Measurements from ENCODE around the gene TRAF3IP3. TPM values are rescaled to one million over a fixed set of nuclear protein-coding genes. Genes with fewer than 3 reads are reported as not detected.

TRAF3IP3 gene, protein sequence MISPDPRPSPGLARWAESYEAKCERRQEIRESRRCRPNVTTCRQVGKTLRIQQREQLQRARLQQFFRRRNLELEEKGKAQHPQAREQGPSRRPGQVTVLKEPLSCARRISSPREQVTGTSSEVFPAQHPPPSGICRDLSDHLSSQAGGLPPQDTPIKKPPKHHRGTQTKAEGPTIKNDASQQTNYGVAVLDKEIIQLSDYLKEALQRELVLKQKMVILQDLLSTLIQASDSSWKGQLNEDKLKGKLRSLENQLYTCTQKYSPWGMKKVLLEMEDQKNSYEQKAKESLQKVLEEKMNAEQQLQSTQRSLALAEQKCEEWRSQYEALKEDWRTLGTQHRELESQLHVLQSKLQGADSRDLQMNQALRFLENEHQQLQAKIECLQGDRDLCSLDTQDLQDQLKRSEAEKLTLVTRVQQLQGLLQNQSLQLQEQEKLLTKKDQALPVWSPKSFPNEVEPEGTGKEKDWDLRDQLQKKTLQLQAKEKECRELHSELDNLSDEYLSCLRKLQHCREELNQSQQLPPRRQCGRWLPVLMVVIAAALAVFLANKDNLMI
- total RNA-seq (0.13 and 0.20 TPM in 2 replicates), polyA plus RNA-seq (0.16 TPM in 1 of 2 replicates, not detected in the other)

DNA sequence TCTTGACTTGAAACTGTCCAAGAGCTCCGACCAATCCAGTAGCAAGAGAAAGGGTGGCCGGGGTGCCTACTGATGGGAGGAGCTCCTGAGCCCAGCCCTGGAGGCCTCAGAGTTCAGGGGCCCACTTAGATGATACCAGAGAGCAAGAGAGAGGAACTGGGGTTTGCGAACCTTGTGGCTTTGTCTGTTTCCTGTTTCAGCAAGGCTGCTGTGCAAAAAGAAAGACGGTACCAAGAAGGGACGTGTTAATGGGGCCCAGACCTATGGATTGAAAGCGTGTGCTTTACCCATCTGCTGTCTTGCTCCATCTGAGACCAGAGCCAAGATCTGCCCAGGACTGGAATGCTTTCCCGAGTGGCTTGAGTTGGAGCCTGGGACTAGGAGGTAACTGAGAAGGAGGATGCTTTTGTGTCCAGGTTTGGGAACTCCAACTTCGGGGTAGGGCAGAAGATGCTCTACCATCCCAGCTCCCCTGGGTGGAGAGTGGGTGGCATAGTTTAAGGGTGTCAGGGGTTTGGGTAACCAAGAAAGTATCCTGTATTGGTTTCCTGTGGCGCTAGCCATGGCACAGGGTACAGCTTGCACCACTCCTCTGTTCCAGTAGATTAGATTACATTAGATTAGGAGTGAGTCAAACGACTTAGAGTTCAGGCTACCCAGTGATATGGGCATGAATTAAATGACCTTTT is at the start of gene TRAF3IP3:
TRAF3IP3 (plus strand) TSS at position 128 of the 689 bp plus-strand sequence. CDS start 3,987 bp downstream, outside the sequence.
- no peak for DNase-seq (ENCODE audit: low spot score)
- Histone ChIP-seq H3K36me3 (replicated peaks; ENCODE audit: insufficient read depth, low read depth) (no peaks in the 10 kb centered on the region), H2AFZ (no peak within 1 kb of the TSS), H3K4me1 (ENCODE audit: insufficient read depth) (no peaks in the 10 kb centered on the region), H3K79me2 (no peaks in the 10 kb centered on the region), H3K27ac (no peak within 1 kb of the TSS), H3K27me3 (no peaks in the 10 kb centered on the region), H3K9me3 (ENCODE audit: low read depth) (no peaks in the 10 kb centered on the region), H3K4me2 (no peak within 1 kb of the TSS), H3K9me2 (replicated peaks; ENCODE audit: insufficient read depth) (no peaks in the 10 kb centered on the region), H3K4me3 (no peak within 1 kb of the TSS), H4K20me1 (ENCODE audit: insufficient read depth, poor library complexity, severe bottlenecking) (no peaks in the 10 kb centered on the region)
- TF ChIP-seq, protein P1, sequence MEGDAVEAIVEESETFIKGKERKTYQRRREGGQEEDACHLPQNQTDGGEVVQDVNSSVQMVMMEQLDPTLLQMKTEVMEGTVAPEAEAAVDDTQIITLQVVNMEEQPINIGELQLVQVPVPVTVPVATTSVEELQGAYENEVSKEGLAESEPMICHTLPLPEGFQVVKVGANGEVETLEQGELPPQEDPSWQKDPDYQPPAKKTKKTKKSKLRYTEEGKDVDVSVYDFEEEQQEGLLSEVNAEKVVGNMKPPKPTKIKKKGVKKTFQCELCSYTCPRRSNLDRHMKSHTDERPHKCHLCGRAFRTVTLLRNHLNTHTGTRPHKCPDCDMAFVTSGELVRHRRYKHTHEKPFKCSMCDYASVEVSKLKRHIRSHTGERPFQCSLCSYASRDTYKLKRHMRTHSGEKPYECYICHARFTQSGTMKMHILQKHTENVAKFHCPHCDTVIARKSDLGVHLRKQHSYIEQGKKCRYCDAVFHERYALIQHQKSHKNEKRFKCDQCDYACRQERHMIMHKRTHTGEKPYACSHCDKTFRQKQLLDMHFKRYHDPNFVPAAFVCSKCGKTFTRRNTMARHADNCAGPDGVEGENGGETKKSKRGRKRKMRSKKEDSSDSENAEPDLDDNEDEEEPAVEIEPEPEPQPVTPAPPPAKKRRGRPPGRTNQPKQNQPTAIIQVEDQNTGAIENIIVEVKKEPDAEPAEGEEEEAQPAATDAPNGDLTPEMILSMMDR (IDR thresholded peaks at IDR 0.05; ENCODE audit: poor library complexity): no peak
- TF ChIP-seq EZH2 (IDR thresholded peaks at IDR 0.05; ENCODE audit: borderline replicate concordance) (no peak), EZH2phosphoT487 (IDR thresholded peaks at IDR 0.05; ENCODE audit: low read depth, severe bottlenecking, unreplicated experiment) (no peak)
- 71% methylated on average over 10 of the region's 10 CpGs for WGBS (ENCODE audit: low lambda C conversion rate, missing lambda C conversion rate)

- H3K27ac ChIP-seq: no peak overlapping the region
- DNase-seq (ENCODE audit: low spot score): no peak
- no peaks in the 10 kb centered on the region for H3K9me3 ChIP-seq (ENCODE audit: low read depth)
- H3K27me3 ChIP-seq: peaks cover 3% of the 10 kb centered on the region
- TF ChIP-seq, protein P1 (IDR thresholded peaks at IDR 0.05; ENCODE audit: poor library complexity): no peak
- no peak for TF ChIP-seq EZH2 (IDR thresholded peaks at IDR 0.05; ENCODE audit: borderline replicate concordance)
- TF ChIP-seq EZH2phosphoT487 (IDR thresholded peaks at IDR 0.05; ENCODE audit: low read depth, severe bottlenecking, unreplicated experiment): no peak
- H3K4me3 ChIP-seq: no peak overlapping the region
- H2AFZ ChIP-seq: no peak overlapping the region
- no peaks in the 10 kb centered on the region for H3K36me3 ChIP-seq (replicated peaks; ENCODE audit: insufficient read depth, low read depth)
- no peaks in the 10 kb centered on the region for H3K79me2 ChIP-seq
- H3K4me2 ChIP-seq: no peak overlapping the region
- H4K20me1 ChIP-seq (ENCODE audit: insufficient read depth, poor library complexity, severe bottlenecking): no peaks in the 10 kb centered on the region
- WGBS (ENCODE audit: low lambda C conversion rate, missing lambda C conversion rate): 100% methylated on average over 3 of the region's 3 CpGs
- H3K9me2 ChIP-seq (replicated peaks; ENCODE audit: insufficient read depth): no peaks in the 10 kb centered on the region
- H3K4me1 ChIP-seq (ENCODE audit: insufficient read depth): no peaks in the 10 kb centered on the region
These were observed 49.2 kb upstream of the TRAF3IP3 start for GRCh38 chr1:209706622-209707021.

- Histone ChIP-seq H4K20me1 (ENCODE audit: insufficient read depth, poor library complexity, severe bottlenecking) (no peaks in the 10 kb centered on the region), H3K4me2 (no peak overlapping the region), H3K9me2 (replicated peaks; ENCODE audit: insufficient read depth) (no peaks in the 10 kb centered on the region), H3K4me1 (ENCODE audit: insufficient read depth) (no peaks in the 10 kb centered on the region), H2AFZ (no peak overlapping the region), H3K27me3 (no peaks in the 10 kb centered on the region), H3K79me2 (no peaks in the 10 kb centered on the region), H3K36me3 (replicated peaks; ENCODE audit: insufficient read depth, low read depth) (no peaks in the 10 kb centered on the region), H3K27ac (no peak overlapping the region), H3K4me3 (no peak overlapping the region), H3K9me3 (ENCODE audit: low read depth) (no peaks in the 10 kb centered on the region)
- TF ChIP-seq, protein P1 (IDR thresholded peaks at IDR 0.05; ENCODE audit: poor library complexity): no peak
- no peak for TF ChIP-seq EZH2phosphoT487 (IDR thresholded peaks at IDR 0.05; ENCODE audit: low read depth, severe bottlenecking, unreplicated experiment)
- no peak for TF ChIP-seq EZH2 (IDR thresholded peaks at IDR 0.05; ENCODE audit: borderline replicate concordance)
- 88% methylated on average over 1 of the region's 1 CpG for whole genome bisulfite sequencing (ENCODE audit: low lambda C conversion rate, missing lambda C conversion rate)
- DNase-seq (ENCODE audit: low spot score): no peak
These were observed 48.5 kb upstream of the TRAF3IP3 start for GRCh38 chr1:209707308-209707707.

Measured in hepatocyte (in vitro differentiated cells).